Gastroesophageal sphincter (tissue), 3 donors: ENCODE data around the gene ADAMTS9.

ENCODE experiments used
- POLR2A ChIP-seq, 2 donors: fragments of 450-650 bp; IDR thresholded peaks; one replicate each; pipeline ENCODE4 v1.6.1; 2017; ENCODE audit warnings: antibody characterized with exemption in 2 of 2, mild to moderate bottlenecking in 2 of 2, moderate library complexity in 1 of 2
- POLR2AphosphoS5 ChIP-seq: sonication (generic); formaldehyde crosslinking; IDR thresholded peaks from one replicate; pipeline ENCODE4 v1.6.1; 2017; ENCODE audit warnings: antibody characterized with exemption
- TF ChIP-seq, protein P1 (sequence below), 4 experiments: fragments of 200-600 bp in 2 of 4; fragments of 450-650 bp in 2 of 4; sonication (generic) in 1 of 4; IDR thresholded peaks; one replicate each; pipeline ENCODE4 v1.5.1; 2017 to 2019; ENCODE audit warnings: antibody characterized with exemption in 4 of 4, mild to moderate bottlenecking in 2 of 4, moderate library complexity in 2 of 4

GRCh38 chr3:64680334-64680733 is 7.5 kb downstream of the ADAMTS9 start:
- TF ChIP-seq POLR2A (IDR thresholded peaks at IDR 0.05): no peak
- TF ChIP-seq, protein P1, sequence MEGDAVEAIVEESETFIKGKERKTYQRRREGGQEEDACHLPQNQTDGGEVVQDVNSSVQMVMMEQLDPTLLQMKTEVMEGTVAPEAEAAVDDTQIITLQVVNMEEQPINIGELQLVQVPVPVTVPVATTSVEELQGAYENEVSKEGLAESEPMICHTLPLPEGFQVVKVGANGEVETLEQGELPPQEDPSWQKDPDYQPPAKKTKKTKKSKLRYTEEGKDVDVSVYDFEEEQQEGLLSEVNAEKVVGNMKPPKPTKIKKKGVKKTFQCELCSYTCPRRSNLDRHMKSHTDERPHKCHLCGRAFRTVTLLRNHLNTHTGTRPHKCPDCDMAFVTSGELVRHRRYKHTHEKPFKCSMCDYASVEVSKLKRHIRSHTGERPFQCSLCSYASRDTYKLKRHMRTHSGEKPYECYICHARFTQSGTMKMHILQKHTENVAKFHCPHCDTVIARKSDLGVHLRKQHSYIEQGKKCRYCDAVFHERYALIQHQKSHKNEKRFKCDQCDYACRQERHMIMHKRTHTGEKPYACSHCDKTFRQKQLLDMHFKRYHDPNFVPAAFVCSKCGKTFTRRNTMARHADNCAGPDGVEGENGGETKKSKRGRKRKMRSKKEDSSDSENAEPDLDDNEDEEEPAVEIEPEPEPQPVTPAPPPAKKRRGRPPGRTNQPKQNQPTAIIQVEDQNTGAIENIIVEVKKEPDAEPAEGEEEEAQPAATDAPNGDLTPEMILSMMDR (IDR thresholded peaks at IDR 0.05): no peak
- no peak for TF ChIP-seq POLR2AphosphoS5
